HG02678 (cell line): ENCODE data around the gene ACSL1.

ENCODE experiments used
- ATAC-seq: cut with Tn5 transposase; IDR thresholded peaks from one replicate; pipeline ENCODE4 v1.9.1; 2021; ENCODE audit warnings: mild to moderate bottlenecking, moderate library complexity; ENCODE audit not compliant: unreplicated experiment

The ACSL1 gene

GRCh38 chr4:184825896-184826690, at the start of gene ACSL1:
Gene ACSL1 (minus strand): TSS chr4:184825968. CDS start chr4:184803514, 22,454 bp downstream.
- peak; percentile 79 for ATAC-seq

GRCh38 chr4:184873054-184873453, 47.3 kb upstream of the ACSL1 start:
- no peak for ATAC-seq

GRCh38 chr4:184870718-184871117, 45.0 kb upstream of the ACSL1 start:
- no peak for ATAC-seq

- ATAC-seq, result no peak
These were observed 42.9 kb upstream of the ACSL1 start for GRCh38 chr4:184868623-184869022.

GRCh38 chr4:184863916-184864315, 38.1 kb upstream of the ACSL1 start:
- ATAC-seq, result no peak

GRCh38 chr4:184861047-184861446, 35.3 kb upstream of the ACSL1 start:
- no peak for ATAC-seq

GRCh38 chr4:184860018-184860779, 34.4 kb upstream of the ACSL1 start:
- peak; percentile 65 for ATAC-seq

- no peak for ATAC-seq
These were observed 31.8 kb upstream of the ACSL1 start for GRCh38 chr4:184857441-184858121.

- ATAC-seq, result peak; percentile 28
These were observed 30.5 kb upstream of the ACSL1 start for GRCh38 chr4:184856277-184856609.

GRCh38 chr4:184854673-184855072, 28.9 kb upstream of the ACSL1 start:
- ATAC-seq, result peak; percentile 30

GRCh38 chr4:184853436-184853835, 27.7 kb upstream of the ACSL1 start:
- no peak for ATAC-seq

GRCh38 chr4:184851886-184852285, 26.1 kb upstream of the ACSL1 start:
- ATAC-seq, result no peak

GRCh38 chr4:184851200-184851541, 25.4 kb upstream of the ACSL1 start:
- ATAC-seq, result peak; percentile 64

GRCh38 chr4:184850431-184851199, 24.8 kb upstream of the ACSL1 start:
- peak; percentile 48 for ATAC-seq

GRCh38 chr4:184850018-184850417, 24.2 kb upstream of the ACSL1 start:
- ATAC-seq, result no peak

- ATAC-seq, result peak; percentile 38
These were observed 23.4 kb upstream of the ACSL1 start for GRCh38 chr4:184849185-184849584.

GRCh38 chr4:184848510-184848909, 22.7 kb upstream of the ACSL1 start:
- ATAC-seq, result no peak

GRCh38 chr4:184846531-184846930, 20.8 kb upstream of the ACSL1 start:
- no peak for ATAC-seq

- ATAC-seq, result no peak
These were observed 19.7 kb upstream of the ACSL1 start for GRCh38 chr4:184845367-184846021.

GRCh38 chr4:184844742-184845141, 19.0 kb upstream of the ACSL1 start:
- no peak for ATAC-seq
